DOHH2 (cell line): ENCODE data around the gene NBPF1.
"Not testable (repeated sequence)": the region's sequence is repeated elsewhere in the genome, so short reads cannot be mapped to it uniquely, and the experiment has no call there.

Source experiments
- EZH2phosphoT487 ChIP-seq: fragments of 200-600 bp; sonication (generic); IDR thresholded peaks from 2 replicates; pipeline ENCODE4 v1.6.1; 2017; ENCODE audit warnings: borderline replicate concordance, mild to moderate bottlenecking, antibody characterized with exemption, low read length, moderate library complexity, mixed read lengths
- TF ChIP-seq, protein P1 (sequence below): fragments of 200-600 bp; sonication (generic); IDR thresholded peaks from one replicate; pipeline ENCODE4 v1.5.1; 2014; ENCODE audit warnings: antibody characterized with exemption, mild to moderate bottlenecking, low read depth, low read length; ENCODE audit not compliant: poor library complexity, severe bottlenecking

- TF ChIP-seq, protein P1, sequence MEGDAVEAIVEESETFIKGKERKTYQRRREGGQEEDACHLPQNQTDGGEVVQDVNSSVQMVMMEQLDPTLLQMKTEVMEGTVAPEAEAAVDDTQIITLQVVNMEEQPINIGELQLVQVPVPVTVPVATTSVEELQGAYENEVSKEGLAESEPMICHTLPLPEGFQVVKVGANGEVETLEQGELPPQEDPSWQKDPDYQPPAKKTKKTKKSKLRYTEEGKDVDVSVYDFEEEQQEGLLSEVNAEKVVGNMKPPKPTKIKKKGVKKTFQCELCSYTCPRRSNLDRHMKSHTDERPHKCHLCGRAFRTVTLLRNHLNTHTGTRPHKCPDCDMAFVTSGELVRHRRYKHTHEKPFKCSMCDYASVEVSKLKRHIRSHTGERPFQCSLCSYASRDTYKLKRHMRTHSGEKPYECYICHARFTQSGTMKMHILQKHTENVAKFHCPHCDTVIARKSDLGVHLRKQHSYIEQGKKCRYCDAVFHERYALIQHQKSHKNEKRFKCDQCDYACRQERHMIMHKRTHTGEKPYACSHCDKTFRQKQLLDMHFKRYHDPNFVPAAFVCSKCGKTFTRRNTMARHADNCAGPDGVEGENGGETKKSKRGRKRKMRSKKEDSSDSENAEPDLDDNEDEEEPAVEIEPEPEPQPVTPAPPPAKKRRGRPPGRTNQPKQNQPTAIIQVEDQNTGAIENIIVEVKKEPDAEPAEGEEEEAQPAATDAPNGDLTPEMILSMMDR = not testable (repeated sequence)
- TF ChIP-seq EZH2phosphoT487 = not testable (repeated sequence)
These were observed 53.7 kb downstream of the NBPF1 start for GRCh38 chr1:16559688-16560087.
